ENCODE data around the gene PTGDS.

Gene PTGDS

DNA sequence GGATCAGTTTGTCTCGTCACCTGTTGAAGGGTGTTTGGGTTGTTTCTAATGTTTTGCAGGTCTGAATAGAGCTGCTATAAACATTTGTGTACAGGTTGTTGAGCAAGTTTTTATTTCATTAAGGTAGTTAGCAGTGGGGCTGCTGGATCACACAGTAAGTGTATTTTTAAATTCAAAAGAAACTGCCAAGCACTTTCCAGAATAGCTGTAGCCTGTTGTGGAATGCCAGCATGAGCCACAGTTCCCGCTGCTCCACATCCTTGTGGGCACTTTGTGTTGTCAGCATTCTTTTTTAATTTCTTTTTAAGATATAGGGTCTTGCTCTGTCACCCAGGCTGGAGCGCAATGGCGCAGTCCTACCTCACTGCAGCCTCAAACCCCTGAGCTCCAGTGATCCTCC is 47.3 kb upstream of the PTGDS start (continued):
- TF ChIP-seq TSHZ2 (CRISPR knock-in tag; IDR thresholded peaks at IDR 0.05) (no peak), ZFP30 (CRISPR knock-in tag; IDR thresholded peaks at IDR 0.05) (no peak), GLIS3 (CRISPR knock-in tag; IDR thresholded peaks at IDR 0.05) (no peak), CREB5 (CRISPR knock-in tag; IDR thresholded peaks at IDR 0.05; ENCODE audit: low read depth) (no peak), ZC3H10 (CRISPR knock-in tag; IDR thresholded peaks at IDR 0.05) (no peak), TOX (CRISPR knock-in tag; IDR thresholded peaks at IDR 0.05; ENCODE audit: borderline replicate concordance) (no peak)

DNA sequence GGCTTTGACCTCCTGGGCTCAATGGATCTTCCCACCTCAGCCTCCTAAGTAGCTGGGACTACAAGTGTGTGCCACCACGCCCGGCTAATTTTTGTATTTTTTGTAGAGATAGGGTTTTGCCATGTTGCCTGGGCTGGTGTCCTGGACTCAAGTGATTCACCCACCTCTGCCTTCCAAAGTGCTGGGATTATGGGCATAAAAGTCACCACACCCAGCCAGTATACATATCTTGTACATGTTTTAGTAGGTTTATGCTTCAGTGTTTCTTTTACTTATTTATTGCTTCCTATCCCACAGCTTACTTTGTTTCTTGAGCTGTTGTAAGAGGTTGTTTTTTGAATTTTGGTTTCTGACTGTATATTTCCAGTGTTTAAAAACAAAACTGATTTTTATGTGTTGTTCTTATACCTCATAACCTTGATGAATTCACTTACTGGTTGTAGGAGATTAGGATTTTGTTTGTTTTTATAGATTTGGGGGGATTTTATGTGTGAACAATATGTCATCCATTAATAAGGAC is 45.6 kb upstream of the PTGDS start:
- TF ChIP-seq ZC3H10 (CRISPR knock-in tag; IDR thresholded peaks at IDR 0.05) = no peak
- TF ChIP-seq POU6F1 (CRISPR knock-in tag; IDR thresholded peaks at IDR 0.05; ENCODE audit: borderline replicate concordance, low read depth) = no peak
- no peak for TF ChIP-seq BACH2 (CRISPR knock-in tag; IDR thresholded peaks at IDR 0.05; ENCODE audit: borderline replicate concordance)
- no peak for TF ChIP-seq TSHZ2 (CRISPR knock-in tag; IDR thresholded peaks at IDR 0.05)
- no peak for ATAC-seq

DNA sequence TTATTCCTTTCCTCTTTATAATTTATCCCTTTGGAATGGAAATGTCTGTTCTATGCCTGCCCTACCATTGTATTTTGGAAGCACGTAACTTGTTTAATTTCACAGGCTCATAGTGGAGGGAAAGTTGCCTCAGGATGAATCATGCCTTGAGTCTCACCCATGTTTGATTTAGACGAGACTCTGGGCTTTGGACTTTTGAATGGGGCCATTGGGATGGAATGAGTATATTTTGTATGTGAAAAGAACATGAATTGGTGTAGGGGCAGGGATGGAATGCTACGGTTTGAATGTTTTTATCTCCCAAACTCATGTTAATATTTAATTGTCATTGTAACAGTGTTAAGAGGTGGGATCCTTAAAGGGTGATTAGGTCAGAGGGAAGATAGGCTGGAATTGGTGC is 43.0 kb upstream of the PTGDS start:
- no peak for ATAC-seq
- TF ChIP-seq BACH2 (CRISPR knock-in tag; IDR thresholded peaks at IDR 0.05; ENCODE audit: borderline replicate concordance) = no peak

DNA sequence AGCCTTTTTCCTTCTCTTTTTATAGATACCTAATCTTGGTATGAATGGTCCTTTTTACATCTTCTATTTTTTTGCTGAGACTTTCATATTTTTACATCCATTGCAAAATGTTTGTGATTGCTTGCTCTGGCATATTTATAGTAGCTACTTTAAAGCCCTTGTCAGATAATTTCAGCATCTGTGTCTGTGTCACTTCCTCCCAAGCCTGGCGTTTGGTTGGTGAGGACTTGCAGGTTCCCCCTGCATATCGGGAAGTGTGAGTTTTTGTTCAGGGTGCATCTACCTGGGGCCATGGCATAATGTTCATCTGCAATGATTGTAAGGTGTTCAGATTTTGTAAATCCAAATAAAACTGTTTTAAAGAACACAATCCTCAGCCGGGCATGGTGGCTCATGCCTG is 41.7 kb upstream of the PTGDS start:
- no peak for ATAC-seq
- TF ChIP-seq TCF4 (CRISPR knock-in tag; IDR thresholded peaks at IDR 0.05; ENCODE audit: borderline replicate concordance) (no peak), TSHZ2 (CRISPR knock-in tag; IDR thresholded peaks at IDR 0.05) (no peak), TOX (CRISPR knock-in tag; IDR thresholded peaks at IDR 0.05; ENCODE audit: borderline replicate concordance) (no peak), ZC3H10 (CRISPR knock-in tag; IDR thresholded peaks at IDR 0.05) (no peak), ZNF70 (CRISPR knock-in tag; IDR thresholded peaks at IDR 0.05) (no peak), CSDC2 (CRISPR knock-in tag; IDR thresholded peaks at IDR 0.05) (no peak), ESRRG (CRISPR knock-in tag; IDR thresholded peaks at IDR 0.05) (no peak), POU6F1 (CRISPR knock-in tag; IDR thresholded peaks at IDR 0.05; ENCODE audit: borderline replicate concordance, low read depth) (no peak), ZNF565 (CRISPR knock-in tag; conservative IDR thresholded peaks at IDR 0.05; ENCODE audit: low read depth) (no peak), ZFP30 (CRISPR knock-in tag; IDR thresholded peaks at IDR 0.05) (no peak), ZNF8 (CRISPR knock-in tag; IDR thresholded peaks at IDR 0.05) (no peak), ZFP3 (CRISPR knock-in tag; IDR thresholded peaks at IDR 0.05) (no peak)

All from SK-N-SH treated with all-trans-retinoic acid at 6 μM for 48 hours (cell line).